Immature natural killer cell (primary cell): ENCODE data around the gene FLYWCH1. TPM values are rescaled to one million over a fixed set of nuclear protein-coding genes. Genes with fewer than 3 reads are reported as not detected.

Experiments
- DNase-seq, 3 donors: peaks; one replicate each; pipeline ENCODE4 v3.0.0; 2022; ENCODE audit warnings: mixed read lengths in 1 of 3
- H3K27ac Mint-ChIP-seq, 6 donors: one replicate each; pipeline ENCODE4 v1.8.0; 2020; ENCODE audit warnings: mixed read lengths in 6 of 6, mild to moderate bottlenecking in 5 of 6, inconsistent platforms in 4 of 6, moderate library complexity in 3 of 6
- H3K27me3 Mint-ChIP-seq, 3 donors: one replicate each; pipeline ENCODE4 v1.8.0; 2020 to 2021; ENCODE audit warnings: low read depth in 3 of 3, mild to moderate bottlenecking in 3 of 3, mixed read lengths in 3 of 3, moderate library complexity in 3 of 3, inconsistent platforms in 1 of 3
- H3K36me3 Mint-ChIP-seq, 3 donors: one replicate each; pipeline ENCODE4 v1.8.0; 2020; ENCODE audit warnings: mixed read lengths in 3 of 3, inconsistent platforms in 2 of 3, mild to moderate bottlenecking in 2 of 3
- H3K4me1 Mint-ChIP-seq, 2 donors: one replicate each; pipeline ENCODE4 v1.8.0; 2020; ENCODE audit warnings: inconsistent platforms in 2 of 2, mild to moderate bottlenecking in 2 of 2, mixed read lengths in 2 of 2, moderate library complexity in 1 of 2
- H3K4me3 Mint-ChIP-seq, 5 donors: one replicate each; pipeline ENCODE4 v1.8.0; 2020; ENCODE audit warnings: mild to moderate bottlenecking in 5 of 5, mixed read lengths in 5 of 5, inconsistent platforms in 3 of 5, moderate library complexity in 3 of 5
- H3K9me3 Mint-ChIP-seq, 6 donors: one replicate each; pipeline ENCODE4 v1.8.0; 2020; ENCODE audit warnings: mild to moderate bottlenecking in 6 of 6, mixed read lengths in 6 of 6, inconsistent platforms in 4 of 6, moderate library complexity in 3 of 6
- polyA plus RNA-seq, 3 donors: library from polyadenylated mRNA; unstranded; fragments of 300-500 nt; fragmentation: Illumina TruSeq; gene quantifications; one replicate each; pipeline ENCODE4 v1.2.3, GENCODE V29; 2021

Gene FLYWCH1
- polyA plus RNA-seq, 3 donors from 2014 or later: 2.5 to 16.1 (median 4.8) TPM

GRCh38 chr16:2955438-2955778 is 43.7 kb downstream of the FLYWCH1 start:
- Mint-ChIP-seq H3K4me1 (no peaks in the 10 kb centered on the region), H3K27me3 (peaks cover 2 to 17% (median 7%) of the 10 kb centered on the region in 3 donors), H3K9me3 (peaks cover 0 to 1% (median 0%) of the 10 kb centered on the region in 6 donors), H3K36me3 (no peaks in the 10 kb centered on the region), H3K4me3 (no peak overlapping the region), H3K27ac (no peak overlapping the region)
- DNase-seq: no peak

- Mint-ChIP-seq H3K27me3 (peaks cover 2 to 19% (median 7%) of the 10 kb centered on the region in 3 donors), H3K9me3 (peaks cover 0 to 1% (median 0%) of the 10 kb centered on the region in 6 donors), H3K4me3 (no peak overlapping the region), H3K36me3 (no peaks in the 10 kb centered on the region), H3K27ac (no peak overlapping the region), H3K4me1 (no peaks in the 10 kb centered on the region)
- DNase-seq: no peak
These were observed 44.2 kb downstream of the FLYWCH1 start for GRCh38 chr16:2955779-2956578.

- peaks cover 0 to 1% (median 0%) of the 10 kb centered on the region in 6 donors for H3K9me3 Mint-ChIP-seq
- H3K27ac Mint-ChIP-seq: no peak overlapping the region
- H3K4me3 Mint-ChIP-seq: no peak overlapping the region
- no peak for DNase-seq
- H3K36me3 Mint-ChIP-seq: no peaks in the 10 kb centered on the region
- H3K27me3 Mint-ChIP-seq: peaks cover 2 to 19% (median 7%) of the 10 kb centered on the region in 3 donors
- no peaks in the 10 kb centered on the region for H3K4me1 Mint-ChIP-seq
These were observed 44.8 kb downstream of the FLYWCH1 start for GRCh38 chr16:2956579-2956956.

- Mint-ChIP-seq H3K9me3 (peaks cover 0 to 1% (median 0%) of the 10 kb centered on the region in 6 donors), H3K27ac (no peak overlapping the region), H3K27me3 (peaks cover 4 to 23% (median 9%) of the 10 kb centered on the region in 3 donors), H3K36me3 (no peaks in the 10 kb centered on the region), H3K4me1 (peaks cover 0 to 3% of the 10 kb centered on the region in 2 donors), H3K4me3 (no peak overlapping the region)
- DNase-seq: no peak
These were observed 47.5 kb downstream of the FLYWCH1 start for GRCh38 chr16:2959206-2959605.

- no peaks in the 10 kb centered on the region for H3K36me3 Mint-ChIP-seq
- no peak overlapping the region for H3K4me3 Mint-ChIP-seq
- peaks cover 4 to 7% of the 10 kb centered on the region in 2 donors for H3K4me1 Mint-ChIP-seq
- peaks cover 4 to 27% (median 9%) of the 10 kb centered on the region in 3 donors for H3K27me3 Mint-ChIP-seq
- peaks cover 0 to 1% (median 0%) of the 10 kb centered on the region in 6 donors for H3K9me3 Mint-ChIP-seq
- no peak for DNase-seq
- no peak overlapping the region for H3K27ac Mint-ChIP-seq
These were observed 48.7 kb downstream of the FLYWCH1 start for GRCh38 chr16:2960183-2961010.

GRCh38 chr16:2962334-2963073 is 50.8 kb downstream of the FLYWCH1 start:
- H3K9me3 Mint-ChIP-seq: peaks cover 0 to 1% (median 0%) of the 10 kb centered on the region in 6 donors
- H3K27me3 Mint-ChIP-seq: peaks cover 10 to 32% (median 10%) of the 10 kb centered on the region in 3 donors
- peaks cover 8 to 11% of the 10 kb centered on the region in 2 donors for H3K4me1 Mint-ChIP-seq
- H3K4me3 Mint-ChIP-seq: no peak overlapping the region
- DNase-seq: no peak
- no peaks in the 10 kb centered on the region for H3K36me3 Mint-ChIP-seq
- H3K27ac Mint-ChIP-seq: no peak overlapping the region

GRCh38 chr16:2963074-2963722 is 51.5 kb downstream of the FLYWCH1 start:
- Mint-ChIP-seq H3K27me3 (peaks cover 11 to 32% (median 13%) of the 10 kb centered on the region in 3 donors), H3K27ac (no peak overlapping the region), H3K9me3 (peaks cover 0 to 1% (median 0%) of the 10 kb centered on the region in 6 donors), H3K4me1 (peaks cover 11% of the 10 kb centered on the region in 2 donors), H3K4me3 (peak overlapping the region in 1 of 5 donors; percentile 52), H3K36me3 (no peaks in the 10 kb centered on the region)
- no peak for DNase-seq

GRCh38 chr16:2963723-2964474 is 52.2 kb downstream of the FLYWCH1 start, which contains the start of gene KREMEN2:
Gene KREMEN2 (plus strand): TSS chr16:2964275. CDS start chr16:2964521, 246 bp downstream.
- peak within 1 kb of the TSS; percentile 59 to 76 (median 67) for H3K4me3 Mint-ChIP-seq
- no peak for DNase-seq
- peaks cover 14 to 36% (median 15%) of the 10 kb centered on the region in 3 donors for H3K27me3 Mint-ChIP-seq
- H3K9me3 Mint-ChIP-seq: no peaks in the 10 kb centered on the region
- H3K4me1 Mint-ChIP-seq: peaks cover 17 to 18% of the 10 kb centered on the region in 2 donors
- H3K36me3 Mint-ChIP-seq: no peaks in the 10 kb centered on the region
- no peak within 1 kb of the TSS for H3K27ac Mint-ChIP-seq

GRCh38 chr16:2964475-2965336 is 53.0 kb downstream of the FLYWCH1 start:
- Mint-ChIP-seq H3K27me3 (peaks cover 14 to 30% (median 16%) of the 10 kb centered on the region in 3 donors), H3K36me3 (no peaks in the 10 kb centered on the region), H3K4me1 (peaks cover 17 to 19% of the 10 kb centered on the region in 2 donors), H3K4me3 (peak overlapping the region in 4 of 5 donors; percentile 47 to 59 (median 53)), H3K9me3 (no peaks in the 10 kb centered on the region), H3K27ac (no peak overlapping the region)
- DNase-seq: peak; percentile 31 to 43 (median 42)

GRCh38 chr16:2966043-2966807 is 54.5 kb downstream of the FLYWCH1 start:
- no peak overlapping the region for H3K27ac Mint-ChIP-seq
- DNase-seq: no peak
- peaks cover 17 to 26% of the 10 kb centered on the region in 2 donors for H3K4me1 Mint-ChIP-seq

GRCh38 chr16:2966808-2967191 is 55.1 kb downstream of the FLYWCH1 start:
- Mint-ChIP-seq H3K9me3 (no peaks in the 10 kb centered on the region), H3K4me1 (peaks cover 17 to 26% of the 10 kb centered on the region in 2 donors), H3K4me3 (peak overlapping the region in 1 of 5 donors; percentile 12), H3K27ac (no peak overlapping the region), H3K27me3 (peaks cover 11 to 18% (median 14%) of the 10 kb centered on the region in 3 donors), H3K36me3 (no peaks in the 10 kb centered on the region)
- DNase-seq: no peak

More at GRCh38 chr16:2966043-2966807, 54.5 kb downstream of the FLYWCH1 start:
- H3K9me3 Mint-ChIP-seq: no peaks in the 10 kb centered on the region
- peak overlapping the region in 3 of 5 donors; percentile 44 to 54 (median 49) for H3K4me3 Mint-ChIP-seq
- peaks cover 12 to 21% (median 14%) of the 10 kb centered on the region in 3 donors for H3K27me3 Mint-ChIP-seq
- no peaks in the 10 kb centered on the region for H3K36me3 Mint-ChIP-seq
